GM18870 (cell line): Measurements from ENCODE around the gene YTHDF1.
"Not testable (repeated sequence)": the region's sequence is repeated elsewhere in the genome, so short reads cannot be mapped to it uniquely, and the experiment has no call there.

Source experiments
- ATAC-seq: cut with Tn5 transposase; IDR thresholded peaks from one replicate; pipeline ENCODE4 v1.9.1; 2021; ENCODE audit warnings: moderate library complexity; ENCODE audit not compliant: unreplicated experiment

The YTHDF1 gene

GRCh38 chr20:63227260-63227659 lies 11.3 kb upstream of the YTHDF1 start:
- ATAC-seq, result no peak

- ATAC-seq, result no peak
Observed at GRCh38 chr20:63226042-63226943, 10.4 kb upstream of the YTHDF1 start.

DNA sequence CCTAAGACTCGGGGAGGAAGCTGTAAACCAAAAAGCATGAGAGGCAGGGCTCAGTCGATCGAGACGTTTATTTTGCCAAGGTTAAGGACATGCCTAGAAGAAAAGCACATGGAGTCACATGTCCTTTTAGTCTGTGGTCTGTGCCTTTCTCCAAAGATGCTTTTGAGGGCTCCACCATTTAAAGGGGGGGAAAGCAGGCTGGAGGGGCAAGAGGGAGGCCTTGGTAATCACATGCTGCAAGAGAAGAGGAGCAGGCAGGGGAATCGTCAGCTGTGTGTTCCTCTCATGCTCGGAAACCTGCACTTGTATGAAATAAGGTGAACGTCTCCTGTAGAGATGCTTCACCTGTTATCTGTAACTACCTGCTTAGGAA lies 9.1 kb upstream of the YTHDF1 start:
- ATAC-seq, result no peak

DNA sequence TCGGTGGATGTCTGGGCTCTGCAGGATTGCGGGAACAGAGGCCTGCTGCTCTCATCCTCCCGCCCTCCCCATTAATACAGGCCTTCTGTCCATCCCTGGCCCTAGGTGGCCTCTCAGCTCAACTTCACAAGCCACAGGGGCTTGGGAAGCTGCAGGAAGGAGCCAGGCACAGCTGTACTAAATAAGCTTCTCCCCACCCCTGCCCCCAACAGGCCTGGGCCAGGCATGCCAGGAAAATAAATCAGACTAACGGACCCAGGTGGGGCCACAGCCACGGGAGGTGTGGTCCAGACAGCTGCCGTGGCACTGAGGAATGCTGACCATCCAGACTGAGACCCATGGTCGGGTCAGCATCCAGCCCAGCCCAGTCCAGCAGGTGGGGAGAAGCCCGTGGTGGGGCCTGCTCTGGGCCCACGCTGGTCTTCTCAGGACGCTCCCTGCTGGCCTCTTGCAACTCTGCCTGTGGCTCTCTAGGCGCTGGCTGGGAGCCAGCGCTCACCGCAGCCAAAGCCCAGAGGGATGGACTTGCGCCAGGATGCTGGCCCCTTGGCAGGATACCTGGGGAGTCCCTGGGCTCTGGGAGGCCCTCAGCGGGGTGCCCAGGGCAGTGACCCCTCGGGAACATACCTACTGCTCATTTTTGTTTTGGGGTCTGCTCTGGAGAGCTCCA lies 8.6 kb upstream of the YTHDF1 start:
- no peak for ATAC-seq

DNA sequence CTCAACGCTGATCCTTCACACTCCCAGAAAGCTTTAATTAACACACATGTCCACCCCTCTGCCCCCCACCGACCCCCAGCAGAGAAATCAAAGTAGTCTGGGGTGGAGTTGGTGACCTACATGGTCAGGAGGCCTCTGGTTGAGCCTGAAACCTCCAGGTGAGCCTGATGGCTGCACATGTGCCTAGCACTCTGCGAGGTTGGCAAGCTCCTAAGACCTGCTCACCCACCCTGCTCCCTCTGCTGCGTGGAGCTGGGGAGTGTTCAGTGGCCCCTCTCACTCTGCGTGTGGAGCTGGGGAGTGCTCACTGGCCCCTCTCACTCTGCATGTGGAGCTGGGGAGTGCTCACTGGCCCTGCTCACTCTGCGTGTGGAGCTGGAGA lies 7.9 kb upstream of the YTHDF1 start:
- no peak for ATAC-seq

- ATAC-seq, result no peak
Observed at GRCh38 chr20:63223121-63223825, 7.3 kb upstream of the YTHDF1 start.

GRCh38 chr20:63222541-63222940 lies 6.6 kb upstream of the YTHDF1 start:
- ATAC-seq, result no peak

DNA sequence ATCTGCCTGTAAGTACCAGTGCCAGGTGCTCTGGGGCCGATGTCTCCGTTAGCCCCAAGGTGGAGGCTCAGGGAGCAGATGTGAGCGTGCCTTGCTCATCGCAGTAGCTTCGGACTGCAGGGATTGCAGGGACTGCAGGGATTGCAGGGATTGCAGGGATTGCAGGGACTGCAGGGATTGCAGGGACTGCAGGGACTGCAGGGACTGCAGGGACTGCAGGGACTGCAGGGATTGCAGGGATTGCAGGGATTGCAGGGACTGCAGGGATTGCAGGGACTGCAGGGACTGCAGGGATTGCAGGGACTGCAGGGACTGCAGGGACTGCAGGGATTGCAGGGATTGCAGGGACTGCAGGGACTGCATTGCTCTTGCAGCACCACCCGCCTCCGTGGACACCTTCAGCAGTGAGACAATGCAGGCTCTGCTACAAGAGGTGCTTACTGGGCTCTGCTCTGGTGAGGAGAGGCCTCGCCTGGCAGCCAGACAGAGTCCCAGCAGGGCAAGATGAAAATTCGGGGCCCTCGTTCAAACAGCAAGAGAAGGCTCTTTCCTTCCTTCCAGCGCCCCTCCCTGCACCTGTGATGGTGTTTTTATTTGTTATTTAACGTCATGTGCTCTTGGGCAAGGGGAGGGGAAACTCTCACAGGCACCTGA lies 5.6 kb upstream of the YTHDF1 start:
- ATAC-seq, result not testable (repeated sequence)

- ATAC-seq, result no peak
Observed at GRCh38 chr20:63220696-63221399, 4.9 kb upstream of the YTHDF1 start.

DNA sequence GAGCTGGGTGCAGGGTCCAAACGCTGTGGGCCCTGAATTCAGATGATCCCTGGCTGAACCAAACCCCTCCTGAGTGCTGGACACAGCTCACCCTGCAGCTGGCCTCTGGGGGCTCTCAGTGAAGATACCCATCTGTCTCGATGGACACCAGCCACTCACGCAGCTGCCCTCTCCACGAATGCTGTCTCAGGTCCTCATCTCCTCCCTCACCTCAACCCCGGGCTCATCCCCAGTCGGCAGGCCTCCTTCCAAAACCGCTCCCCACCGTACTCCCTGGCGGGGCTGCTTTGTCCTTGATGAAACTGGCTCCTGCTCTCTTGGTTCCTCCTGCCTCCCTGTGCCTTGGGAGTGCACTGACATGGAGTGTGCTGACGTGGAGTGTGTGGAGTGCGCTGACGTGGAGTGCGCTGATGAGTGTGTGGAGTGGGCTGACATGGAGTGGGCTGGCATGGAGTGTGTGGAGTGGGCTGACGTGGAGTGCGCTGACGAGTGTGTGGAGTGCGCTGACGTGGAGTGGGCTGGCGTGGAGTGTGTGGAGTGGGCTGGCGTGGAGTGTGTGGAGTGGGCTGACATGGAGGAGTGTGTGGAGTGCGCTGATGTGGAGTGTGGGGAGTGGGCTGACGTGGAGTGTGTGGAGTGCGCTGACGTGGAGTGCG lies 4.1 kb upstream of the YTHDF1 start:
- ATAC-seq, result no peak

DNA sequence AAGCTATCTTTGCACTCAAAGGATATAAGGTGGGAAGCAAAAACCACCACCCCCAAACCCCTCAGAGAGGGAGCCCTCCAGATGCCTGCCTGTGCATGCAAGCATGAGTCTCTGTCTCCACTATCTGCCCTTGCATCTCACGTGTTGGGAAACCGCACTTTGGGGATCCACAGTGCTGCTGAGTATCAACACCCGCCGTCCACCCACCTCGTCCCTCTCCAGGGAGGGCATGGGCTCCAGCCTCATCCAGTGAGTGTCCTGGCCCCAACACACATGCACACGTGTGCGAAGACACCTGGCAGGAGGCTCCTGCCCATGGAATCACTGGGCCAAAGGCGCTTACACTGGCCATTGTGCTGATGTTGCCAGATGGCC lies 3.5 kb upstream of the YTHDF1 start:
- ATAC-seq, result no peak

GRCh38 chr20:63218701-63219446 lies 2.9 kb upstream of the YTHDF1 start:
- ATAC-seq, result no peak

DNA sequence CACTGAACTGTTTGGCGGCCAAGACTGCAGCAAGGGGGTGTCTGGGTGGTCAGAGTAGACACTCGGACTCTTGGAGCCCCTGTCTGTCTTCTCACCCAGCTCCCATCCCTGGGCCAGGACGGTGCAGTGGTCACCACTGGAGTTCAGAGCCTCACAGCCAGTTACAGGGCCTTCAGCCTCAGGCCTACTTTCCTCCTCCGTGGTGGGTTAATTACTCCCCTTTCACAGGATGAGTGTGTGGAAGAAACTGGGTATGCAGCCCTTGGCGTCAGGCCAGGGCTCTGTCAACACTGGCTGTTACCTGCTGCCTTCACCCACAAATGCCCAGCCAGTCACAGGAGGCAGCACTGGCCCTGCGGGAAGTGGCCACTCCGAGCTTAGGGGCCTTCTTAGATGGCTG lies 1.8 kb upstream of the YTHDF1 start:
- ATAC-seq, result no peak

- ATAC-seq, result no peak
Observed at GRCh38 chr20:63216849-63217471, 1.0 kb upstream of the YTHDF1 start.

- ATAC-seq, result peak; percentile 2
Observed at GRCh38 chr20:63215101-63216040, 560 bp downstream of the YTHDF1 start.

- ATAC-seq, result no peak
Observed at GRCh38 chr20:63214514-63214913, 1.4 kb downstream of the YTHDF1 start.

DNA sequence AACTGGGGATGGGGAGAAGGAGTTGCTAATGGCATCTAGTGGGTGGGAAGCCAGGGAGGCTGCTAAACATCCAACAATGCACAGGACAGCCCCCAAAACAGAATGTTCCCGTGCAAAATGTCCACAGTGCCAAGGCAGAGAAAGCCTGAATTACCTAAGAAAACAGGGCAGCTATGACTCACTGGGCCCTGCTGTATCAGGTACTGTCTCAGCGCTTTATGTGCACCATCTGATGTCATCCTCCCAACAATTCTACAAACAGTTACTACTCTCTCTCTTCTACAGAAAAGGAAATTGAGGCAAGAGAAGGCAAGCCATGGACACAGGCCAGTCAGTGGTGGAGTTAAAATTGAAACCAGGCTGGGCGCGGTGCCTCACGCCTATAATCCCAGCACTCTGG lies 3.1 kb downstream of the YTHDF1 start:
- ATAC-seq, result no peak

GRCh38 chr20:63212393-63212730 lies 3.6 kb downstream of the YTHDF1 start:
- no peak for ATAC-seq
